Liver (tissue), 9 donors: ENCODE measurements around the gene ESPN. TPM values are rescaled to one million over a fixed set of nuclear protein-coding genes. Genes with fewer than 3 reads are reported as not detected.

Source experiments
- DNase-seq: peaks from one replicate; pipeline ENCODE4 v3.0.0-alpha.2; 2017; ENCODE audit warnings: low spot score
- H3K27ac ChIP-seq, 2 donors: one replicate each; pipeline ENCODE4 v1.7.0; 2013; ENCODE audit warnings: inconsistent platforms in 2 of 2, low read length in 2 of 2, control low read depth in 1 of 2, low read depth in 1 of 2, mild to moderate bottlenecking in 1 of 2
- H3K27me3 ChIP-seq, 4 donors: one replicate each; pipeline versions ENCODE4 v1.6.1 to v1.7.0; 2013; ENCODE audit warnings: low read length in 3 of 4, inconsistent platforms in 1 of 4, mild to moderate bottlenecking in 1 of 4, moderate library complexity in 1 of 4; ENCODE audit not compliant: control insufficient read depth in 4 of 4, insufficient read depth in 4 of 4
- H3K36me3 ChIP-seq, 4 donors: one replicate each; pipeline versions ENCODE4 v1.6.1 to v1.7.0; 2013; ENCODE audit warnings: low read length in 3 of 4, mild to moderate bottlenecking in 3 of 4, low read depth in 1 of 4, moderate library complexity in 1 of 4; ENCODE audit not compliant: control insufficient read depth in 4 of 4, insufficient read depth in 3 of 4
- H3K4me1 ChIP-seq, 4 donors: one replicate each; pipeline versions ENCODE4 v1.6.1 to v1.7.0; 2013; ENCODE audit warnings: low read length in 3 of 4, mild to moderate bottlenecking in 3 of 4, moderate library complexity in 1 of 4; ENCODE audit not compliant: control insufficient read depth in 4 of 4, insufficient read depth in 4 of 4
- H3K4me3 ChIP-seq, 3 donors: one replicate each; pipeline versions ENCODE4 v1.6.1 to v1.7.0; 2013; ENCODE audit warnings: low read length in 3 of 3, control low read depth in 1 of 3, low read depth in 1 of 3, mild to moderate bottlenecking in 1 of 3
- H3K9ac ChIP-seq, 2 donors: one replicate each; pipeline ENCODE4 v1.7.0; 2013; ENCODE audit warnings: low read length in 2 of 2, mild to moderate bottlenecking in 2 of 2, moderate library complexity in 2 of 2, control low read depth in 1 of 2, low read depth in 1 of 2
- H3K9me3 ChIP-seq, 4 donors: one replicate each; pipeline versions ENCODE4 v1.6.1 to v1.7.0; 2013; ENCODE audit warnings: low read length in 3 of 4; ENCODE audit not compliant: control insufficient read depth in 4 of 4
- ATF3 ChIP-seq: IDR thresholded peaks from 2 replicates; pipeline ENCODE4 v1.6.1; 2016; ENCODE audit warnings: antibody characterized with exemption
- FOXA1 ChIP-seq: IDR thresholded peaks from 2 replicates; pipeline ENCODE4 v1.6.1; 2016; ENCODE audit warnings: antibody characterized with exemption
- FOXA2 ChIP-seq: IDR thresholded peaks from 2 replicates; pipeline ENCODE4 v1.6.1; 2016; ENCODE audit warnings: antibody characterized with exemption
- GABPA ChIP-seq, 2 donors: IDR thresholded peaks in 1 of 2; conservative IDR thresholded peaks in 1 of 2; 2 replicates each; pipeline ENCODE4 v1.6.1; 2016; ENCODE audit warnings: antibody characterized with exemption in 2 of 2, mild to moderate bottlenecking in 1 of 2, moderate library complexity in 1 of 2
- HNF4A ChIP-seq, 2 donors: conservative IDR thresholded peaks; 2 replicates each; pipeline ENCODE4 v1.6.1; 2016; ENCODE audit warnings: antibody characterized with exemption in 2 of 2, mild to moderate bottlenecking in 2 of 2
- HNF4G ChIP-seq: IDR thresholded peaks from 2 replicates; pipeline ENCODE4 v1.6.1; 2016; ENCODE audit warnings: antibody characterized with exemption
- JUND ChIP-seq, 2 donors: IDR thresholded peaks; 2 replicates each; pipeline ENCODE4 v1.6.1; 2016; ENCODE audit warnings: antibody characterized with exemption in 2 of 2
- MAX ChIP-seq: IDR thresholded peaks from 2 replicates; pipeline ENCODE4 v1.6.1; 2016; ENCODE audit warnings: antibody characterized with exemption
- NR2F2 ChIP-seq: IDR thresholded peaks from 2 replicates; pipeline ENCODE4 v1.6.1; 2016; ENCODE audit warnings: antibody characterized with exemption
- RAD21 ChIP-seq, 2 donors: IDR thresholded peaks; 2 replicates each; pipeline ENCODE4 v1.6.1; 2016; ENCODE audit warnings: antibody characterized with exemption in 2 of 2, mild to moderate bottlenecking in 2 of 2
- REST ChIP-seq: IDR thresholded peaks from 2 replicates; pipeline ENCODE4 v1.6.1; 2016; ENCODE audit warnings: antibody characterized with exemption, mild to moderate bottlenecking
- RXRA ChIP-seq, 2 donors: IDR thresholded peaks; 2 replicates each; pipeline ENCODE4 v1.6.1; 2017 to 2018; ENCODE audit warnings: antibody characterized with exemption in 2 of 2, mild to moderate bottlenecking in 1 of 2
- SP1 ChIP-seq: IDR thresholded peaks from 2 replicates; pipeline ENCODE4 v1.6.1; 2018; ENCODE audit warnings: antibody characterized with exemption, mild to moderate bottlenecking
- TAF1 ChIP-seq: conservative IDR thresholded peaks from 2 replicates; pipeline ENCODE4 v1.6.1; 2016; ENCODE audit warnings: antibody characterized with exemption, mild to moderate bottlenecking
- YY1 ChIP-seq: IDR thresholded peaks from 2 replicates; pipeline ENCODE4 v1.6.1; 2016; ENCODE audit warnings: antibody characterized with exemption, mild to moderate bottlenecking
- ZBTB33 ChIP-seq: IDR thresholded peaks from 2 replicates; pipeline ENCODE4 v1.6.1; 2016; ENCODE audit warnings: antibody characterized with exemption
- WGBS: extraction: QIAGEN DNeasy Blood & Tissue Kit; methylation state at CpG from one replicate; pipeline ENCODE4 v1.1.7; 2013; 5-methylcytosine and 5-hydroxymethylcytosine counted together
- polyA plus RNA-seq, 2 donors: library from polyadenylated mRNA; stranded (reverse) in 1 of 2; unstranded in 1 of 2; fragments of 200-250 nt in 1 of 2; fragments of >200 nt in 1 of 2; fragmentation: Nextera tagmentation in 1 of 2; extraction: Ambion mirVana in 1 of 2; gene quantifications; one replicate each; pipeline versions ENCODE4 v1.2.1 to v1.2.3, GENCODE V29; 2013 to 2015
- total RNA-seq, 2 donors: library from RNA; depleted of rRNA; stranded (reverse); fragments of >200 nt; gene quantifications; one replicate each; pipeline ENCODE4 v1.2.3, GENCODE V29; 2014
- donor health status: healthy.
- donor health status: healthy.
- donor health status: healthy.
- donor health status: healthy.
- donor health status: healthy.

The ESPN gene
- total and polyA plus RNA-seq, 4 donors, result 61.5 to 103 (median 68.2) TPM

GRCh38 chr1:6505367-6506209, 81.0 kb downstream of the ESPN start:
- Histone ChIP-seq H3K9me3 (no peaks in the 10 kb centered on the region), H3K9ac (no peak overlapping the region), H3K27me3 (no peaks in the 10 kb centered on the region), H3K4me1 (peaks cover 0 to 6% (median 0%) of the 10 kb centered on the region in 4 donors), H3K27ac (no peak overlapping the region), H3K36me3 (no peaks in the 10 kb centered on the region), H3K4me3 (no peak overlapping the region)
- TF ChIP-seq FOXA2, result no peak
- no peak for TF ChIP-seq SP1
- no peak for TF ChIP-seq ZBTB33
- TF ChIP-seq JUND (IDR thresholded peaks at IDR 0.05), result no peak
- no peak for TF ChIP-seq ATF3
- TF ChIP-seq YY1, result no peak
- TF ChIP-seq FOXA1, result no peak
- no peak for TF ChIP-seq REST
- no peak for TF ChIP-seq RXRA (IDR thresholded peaks at IDR 0.05)
- no peak for TF ChIP-seq HNF4G
- TF ChIP-seq NR2F2, result no peak
- TF ChIP-seq RAD21 (IDR thresholded peaks at IDR 0.05), result no peak
- no peak for TF ChIP-seq HNF4A (conservative IDR thresholded peaks at IDR 0.05)
- TF ChIP-seq TAF1, result no peak
- no peak for TF ChIP-seq GABPA (IDR thresholded peaks at IDR 0.05 in 1 of 2, conservative IDR thresholded peaks at IDR 0.05 in 1 of 2)
- no peak for TF ChIP-seq MAX
- 90% methylated on average over 31 of the region's 31 CpGs for WGBS
- DNase-seq, result no peak

- no peak overlapping the region for H3K9ac ChIP-seq
- H3K36me3 ChIP-seq, result no peaks in the 10 kb centered on the region
- H3K9me3 ChIP-seq, result no peaks in the 10 kb centered on the region
- 84% methylated on average over 31 of the region's 31 CpGs for WGBS
- no peak overlapping the region for H3K27ac ChIP-seq
- DNase-seq, result no peak
- H3K27me3 ChIP-seq, result no peaks in the 10 kb centered on the region
- peaks cover 0 to 6% (median 0%) of the 10 kb centered on the region in 4 donors for H3K4me1 ChIP-seq
- H3K4me3 ChIP-seq, result no peak overlapping the region
- no peak for TF ChIP-seq REST
- no peak for TF ChIP-seq RAD21 (IDR thresholded peaks at IDR 0.05)
- TF ChIP-seq ATF3, result no peak
- TF ChIP-seq NR2F2, result no peak
- no peak for TF ChIP-seq JUND (IDR thresholded peaks at IDR 0.05)
- no peak for TF ChIP-seq HNF4A (conservative IDR thresholded peaks at IDR 0.05)
- TF ChIP-seq TAF1, result no peak
- no peak for TF ChIP-seq YY1
- no peak for TF ChIP-seq ZBTB33
- no peak for TF ChIP-seq GABPA (IDR thresholded peaks at IDR 0.05 in 1 of 2, conservative IDR thresholded peaks at IDR 0.05 in 1 of 2)
- no peak for TF ChIP-seq SP1
Measured at GRCh38 chr1:6506210-6507036, 81.8 kb downstream of the ESPN start.
